Measurements from ENCODE around the gene CLEC12A.

- no peak for TF ChIP-seq EP300 (IDR thresholded peaks at IDR 0.05)
- TF ChIP-seq POLR2AphosphoS5 (IDR thresholded peaks at IDR 0.05) = no peak
Measured at GRCh38 chr12:9969673-9970072, 1.5 kb upstream of the CLEC12A start.
